HG03097 (cell line): Measurements from ENCODE around the gene ACSL6.

Experiments used
- ATAC-seq: cut with Tn5 transposase; IDR thresholded peaks from one replicate; pipeline ENCODE4 v1.9.1; 2021; ENCODE audit not compliant: unreplicated experiment, low FRiP score

ACSL6 gene

GRCh38 chr5:132001647-132002561, 9.6 kb downstream of the ACSL6 start:
- ATAC-seq: no peak

- ATAC-seq: no peak
Observed at GRCh38 chr5:132000677-132001453, 10.6 kb downstream of the ACSL6 start.

- ATAC-seq: no peak
Observed at GRCh38 chr5:132000241-132000490, 11.3 kb downstream of the ACSL6 start.

- ATAC-seq: no peak
Observed at GRCh38 chr5:131999441-132000240, 11.8 kb downstream of the ACSL6 start.

- no peak for ATAC-seq
Observed at GRCh38 chr5:131999041-131999440, 12.4 kb downstream of the ACSL6 start.

- no peak for ATAC-seq
Observed at GRCh38 chr5:131998431-131999040, 12.9 kb downstream of the ACSL6 start.

- no peak for ATAC-seq
Observed at GRCh38 chr5:131997727-131998117, 13.7 kb downstream of the ACSL6 start.

GRCh38 chr5:131997026-131997726, 14.3 kb downstream of the ACSL6 start:
- no peak for ATAC-seq

- no peak for ATAC-seq
Observed at GRCh38 chr5:131996210-131997025, 15.0 kb downstream of the ACSL6 start.

GRCh38 chr5:131994533-131995226, 16.8 kb downstream of the ACSL6 start:
- no peak for ATAC-seq

GRCh38 chr5:131994090-131994489, 17.4 kb downstream of the ACSL6 start:
- no peak for ATAC-seq

- no peak for ATAC-seq
Observed at GRCh38 chr5:131993676-131994075, 17.8 kb downstream of the ACSL6 start.

GRCh38 chr5:131992370-131992769, 19.1 kb downstream of the ACSL6 start:
- no peak for ATAC-seq

- ATAC-seq: no peak
Observed at GRCh38 chr5:131991593-131992324, 19.7 kb downstream of the ACSL6 start.

GRCh38 chr5:131990716-131991115, 20.7 kb downstream of the ACSL6 start:
- ATAC-seq: no peak

- no peak for ATAC-seq
Observed at GRCh38 chr5:131988601-131989000, 22.9 kb downstream of the ACSL6 start.

GRCh38 chr5:131987251-131987650, 24.2 kb downstream of the ACSL6 start:
- no peak for ATAC-seq
